IPS-20b (cell line): ENCODE data around the gene KCNA2.

Experiments used
- H3K27ac ChIP-seq: one replicate; pipeline ENCODE4 v1.5.1; 2013; ENCODE audit warnings: low read length
- H3K27me3 ChIP-seq: 2 replicates; pipeline ENCODE4 v1.6.1; 2013; ENCODE audit warnings: mild to moderate bottlenecking, low read length, inconsistent platforms; ENCODE audit not compliant: insufficient read depth
- H3K36me3 ChIP-seq: 2 replicates; pipeline ENCODE4 v1.6.1; 2013; ENCODE audit warnings: low read depth, mild to moderate bottlenecking, inconsistent platforms, low read length, moderate library complexity; ENCODE audit not compliant: insufficient read depth
- H3K4me1 ChIP-seq: 2 replicates; pipeline ENCODE4 v1.6.1; 2013; ENCODE audit warnings: mild to moderate bottlenecking, control low read depth, inconsistent platforms, low read length, moderate library complexity; ENCODE audit not compliant: insufficient read depth
- H3K4me3 ChIP-seq: 2 replicates; pipeline ENCODE4 v1.5.1; 2013; ENCODE audit warnings: mild to moderate bottlenecking, low read length, inconsistent platforms
- H3K9ac ChIP-seq: 2 replicates; pipeline ENCODE4 v1.6.1; 2013; ENCODE audit warnings: low read depth, mild to moderate bottlenecking, inconsistent platforms, low read length, moderate library complexity
- H3K9me3 ChIP-seq: 2 replicates; pipeline ENCODE4 v1.6.1; 2013; ENCODE audit warnings: mild to moderate bottlenecking, low read depth, low read length, inconsistent platforms; ENCODE audit not compliant: insufficient read depth

KCNA2 gene

DNA sequence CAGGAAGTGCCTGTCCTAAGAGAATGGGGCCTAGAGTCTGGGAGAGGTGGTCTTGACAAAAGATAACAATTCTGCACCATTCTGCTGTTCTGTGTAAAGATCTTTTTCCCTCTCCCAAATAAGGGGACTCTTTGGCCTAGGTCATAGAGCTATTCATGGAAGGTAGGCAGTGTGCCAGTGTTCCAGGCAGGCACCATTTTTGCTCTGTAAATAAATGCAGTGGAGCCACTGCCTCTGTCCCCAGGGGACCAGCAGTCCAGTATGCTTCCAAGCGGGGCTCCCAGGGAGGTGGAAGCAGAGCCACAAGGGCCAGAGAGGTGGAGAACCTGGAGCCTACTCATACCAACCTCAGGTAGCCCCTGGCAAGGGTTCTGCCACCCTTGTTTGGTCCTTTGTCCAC, 25.9 kb downstream of the KCNA2 start:
- Histone ChIP-seq H3K27ac (no peak overlapping the region), H3K4me1 (no peaks in the 10 kb centered on the region), H3K9ac (no peak overlapping the region), H3K9me3 (0 out of 2 replicates have a peak, but pooled peaks cover 3% of the 10 kb centered on the region), H3K27me3 (peaks cover 41% of the 10 kb centered on the region), H3K4me3 (no peak overlapping the region), H3K36me3 (no peaks in the 10 kb centered on the region)

DNA sequence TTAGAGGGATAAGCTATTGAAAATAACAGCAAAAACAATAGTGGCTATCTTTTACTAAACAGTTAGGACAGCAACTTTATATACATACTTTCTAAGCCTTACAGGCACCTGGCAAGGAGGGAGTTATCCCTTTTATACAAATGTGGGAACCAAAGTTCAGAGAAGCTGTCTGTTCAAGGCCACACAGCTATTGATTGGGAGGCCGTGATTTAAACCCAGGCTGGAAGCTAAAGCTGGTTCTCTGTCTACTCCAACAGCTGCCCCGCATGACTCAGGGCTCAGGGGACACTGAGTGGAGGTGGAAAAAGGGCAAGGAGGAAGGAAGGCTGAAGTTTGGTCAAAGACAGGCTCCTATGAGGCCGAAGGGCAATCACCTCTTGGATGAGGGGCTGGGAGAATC, 26.7 kb downstream of the KCNA2 start:
- H3K36me3 ChIP-seq = no peaks in the 10 kb centered on the region
- H3K9me3 ChIP-seq = 0 out of 2 replicates have a peak, but pooled peaks cover 3% of the 10 kb centered on the region
- no peak overlapping the region for H3K27ac ChIP-seq
- H3K4me3 ChIP-seq = no peak overlapping the region
- H3K4me1 ChIP-seq = no peaks in the 10 kb centered on the region
- peaks cover 49% of the 10 kb centered on the region for H3K27me3 ChIP-seq
- no peak overlapping the region for H3K9ac ChIP-seq

DNA sequence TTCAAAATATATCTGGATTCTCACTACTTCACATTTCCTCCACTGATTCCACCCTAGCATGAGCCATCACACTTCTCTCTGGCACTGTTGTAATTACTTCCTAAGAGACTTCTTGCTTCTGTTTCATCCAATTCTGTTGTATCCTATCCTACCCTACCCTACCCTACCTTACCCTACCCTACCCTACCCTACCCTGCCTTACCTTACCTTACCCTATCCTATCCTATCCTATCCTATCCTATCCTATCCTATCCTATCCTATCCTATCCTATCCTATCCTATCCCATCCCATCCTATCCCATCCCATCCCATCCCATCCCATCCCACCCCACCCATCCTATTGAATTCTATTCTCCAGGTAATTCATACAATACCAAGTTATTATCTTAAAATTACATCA, 29.7 kb downstream of the KCNA2 start:
- H3K4me3 ChIP-seq = no peak overlapping the region
- H3K27me3 ChIP-seq = peaks cover 78% of the 10 kb centered on the region
- H3K9ac ChIP-seq = no peak overlapping the region
- H3K27ac ChIP-seq = no peak overlapping the region
- 0 out of 2 replicates have a peak, but pooled peaks cover 3% of the 10 kb centered on the region for H3K9me3 ChIP-seq
- H3K4me1 ChIP-seq = no peaks in the 10 kb centered on the region
- no peaks in the 10 kb centered on the region for H3K36me3 ChIP-seq

DNA sequence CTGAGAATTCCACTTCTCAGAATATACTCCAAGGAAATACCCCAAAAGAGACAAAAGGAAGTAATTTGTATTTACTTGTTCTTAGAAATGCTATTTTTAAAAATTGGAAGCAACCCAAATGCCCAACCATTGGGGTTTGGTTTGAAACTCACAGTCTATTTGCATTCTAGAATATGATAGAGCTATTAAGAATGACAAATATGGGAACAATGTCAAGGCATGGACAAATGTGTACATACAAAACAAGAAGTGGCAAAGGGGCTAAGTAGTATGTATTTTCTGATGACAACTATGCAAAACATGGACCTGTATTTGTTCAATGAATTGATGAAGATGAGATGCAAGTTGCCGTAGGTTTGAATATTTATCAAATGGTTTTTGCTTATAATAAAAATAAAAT, 32.8 kb downstream of the KCNA2 start:
- H3K9me3 ChIP-seq = no peaks in the 10 kb centered on the region
- H3K27me3 ChIP-seq = peaks cover 64% of the 10 kb centered on the region
- H3K27ac ChIP-seq = no peak overlapping the region
- H3K4me1 ChIP-seq = no peaks in the 10 kb centered on the region
- H3K9ac ChIP-seq = no peak overlapping the region
- no peaks in the 10 kb centered on the region for H3K36me3 ChIP-seq
- no peak overlapping the region for H3K4me3 ChIP-seq

DNA sequence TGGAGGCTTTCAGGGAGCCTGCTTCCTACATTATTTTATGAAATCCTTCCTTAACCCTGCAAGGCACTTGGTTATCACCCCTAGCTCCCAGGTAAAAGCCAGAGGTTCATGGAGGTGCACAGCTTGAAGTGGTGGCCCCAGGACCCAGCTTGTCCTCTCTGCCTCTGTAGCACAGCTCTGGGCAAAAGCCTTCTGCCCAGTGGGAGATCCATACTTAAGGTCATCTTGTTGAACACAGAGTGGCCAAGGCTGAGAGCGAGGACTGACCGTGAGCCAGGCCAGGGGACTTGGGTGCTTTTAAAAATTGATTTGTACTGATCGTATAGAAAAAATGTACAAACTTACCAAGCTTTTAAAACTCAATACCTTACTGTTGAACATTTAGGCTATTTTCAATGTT, 33.4 kb downstream of the KCNA2 start:
- Histone ChIP-seq H3K27ac (no peak overlapping the region), H3K36me3 (no peaks in the 10 kb centered on the region), H3K27me3 (peaks cover 61% of the 10 kb centered on the region), H3K4me1 (no peaks in the 10 kb centered on the region), H3K9me3 (no peaks in the 10 kb centered on the region), H3K9ac (no peak overlapping the region), H3K4me3 (no peak overlapping the region)

DNA sequence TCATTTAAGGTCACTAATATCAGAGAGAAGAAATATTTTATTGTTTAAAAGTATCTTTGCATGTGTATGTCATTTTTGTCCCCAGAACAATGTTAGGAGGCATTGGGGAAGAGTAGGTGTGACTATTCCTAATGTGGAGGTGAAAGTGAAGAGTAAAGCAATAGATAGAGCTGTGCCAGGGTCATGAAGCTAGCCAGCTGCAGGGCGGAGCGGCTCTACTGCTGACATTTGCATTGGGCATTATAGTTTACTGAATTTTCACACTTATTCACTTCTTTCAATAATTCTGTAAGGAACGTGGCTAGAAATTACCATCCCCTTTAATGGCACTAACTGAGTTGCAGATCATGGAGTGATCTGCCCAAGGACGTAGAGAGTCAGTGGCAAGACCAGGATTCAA, 35.3 kb downstream of the KCNA2 start:
- H3K27ac ChIP-seq = no peak overlapping the region
- no peak overlapping the region for H3K4me3 ChIP-seq
- no peaks in the 10 kb centered on the region for H3K9me3 ChIP-seq
- H3K9ac ChIP-seq = no peak overlapping the region
- H3K4me1 ChIP-seq = no peaks in the 10 kb centered on the region
- H3K27me3 ChIP-seq = peaks cover 48% of the 10 kb centered on the region
- no peaks in the 10 kb centered on the region for H3K36me3 ChIP-seq

DNA sequence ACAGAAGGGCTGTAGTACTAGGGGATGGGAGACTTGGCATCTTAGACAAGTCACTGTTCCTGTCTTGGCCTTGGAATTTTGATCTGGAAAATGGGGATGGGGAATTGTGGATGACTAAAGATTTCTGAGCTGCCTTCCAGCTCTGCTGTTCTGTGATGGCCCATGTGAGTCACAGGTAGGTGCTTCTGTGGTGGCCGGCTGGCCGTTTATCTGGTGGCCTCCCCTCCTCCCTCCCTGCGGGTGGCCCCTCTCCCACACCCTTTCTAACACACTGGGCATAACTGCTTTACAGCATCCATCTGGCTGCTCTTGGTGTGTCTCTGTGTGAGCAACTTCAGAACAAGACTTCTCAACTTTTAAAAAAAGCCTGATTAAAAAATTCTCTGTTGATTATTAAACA, 35.9 kb downstream of the KCNA2 start:
- Histone ChIP-seq H3K4me3 (no peak overlapping the region), H3K36me3 (no peaks in the 10 kb centered on the region), H3K27ac (no peak overlapping the region), H3K9me3 (no peaks in the 10 kb centered on the region), H3K9ac (no peak overlapping the region), H3K4me1 (no peaks in the 10 kb centered on the region), H3K27me3 (peaks cover 42% of the 10 kb centered on the region)

DNA sequence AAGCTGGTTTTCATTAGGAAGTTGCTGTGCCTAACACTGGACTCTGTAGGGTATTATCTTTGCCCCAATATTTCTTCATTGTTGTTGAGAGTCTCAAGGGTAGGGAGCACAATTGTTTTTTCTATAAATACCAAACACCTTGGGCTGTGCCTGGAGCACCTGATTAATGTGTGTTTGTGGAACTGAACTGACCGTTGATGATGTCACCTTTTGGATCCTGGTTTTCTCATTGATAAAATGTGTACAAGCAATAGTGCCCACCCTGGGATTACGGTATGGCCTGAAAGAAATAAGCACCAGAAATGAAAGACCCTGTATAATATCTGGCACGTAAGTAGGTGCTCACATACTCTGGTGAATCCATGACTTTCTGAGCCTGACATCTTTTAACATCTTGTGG, 39.3 kb downstream of the KCNA2 start:
- H3K27ac ChIP-seq = no peak overlapping the region
- H3K9ac ChIP-seq = no peak overlapping the region
- no peaks in the 10 kb centered on the region for H3K9me3 ChIP-seq
- H3K36me3 ChIP-seq = no peaks in the 10 kb centered on the region
- H3K4me1 ChIP-seq = no peaks in the 10 kb centered on the region
- H3K4me3 ChIP-seq = no peak overlapping the region
- H3K27me3 ChIP-seq = peaks cover 8% of the 10 kb centered on the region

DNA sequence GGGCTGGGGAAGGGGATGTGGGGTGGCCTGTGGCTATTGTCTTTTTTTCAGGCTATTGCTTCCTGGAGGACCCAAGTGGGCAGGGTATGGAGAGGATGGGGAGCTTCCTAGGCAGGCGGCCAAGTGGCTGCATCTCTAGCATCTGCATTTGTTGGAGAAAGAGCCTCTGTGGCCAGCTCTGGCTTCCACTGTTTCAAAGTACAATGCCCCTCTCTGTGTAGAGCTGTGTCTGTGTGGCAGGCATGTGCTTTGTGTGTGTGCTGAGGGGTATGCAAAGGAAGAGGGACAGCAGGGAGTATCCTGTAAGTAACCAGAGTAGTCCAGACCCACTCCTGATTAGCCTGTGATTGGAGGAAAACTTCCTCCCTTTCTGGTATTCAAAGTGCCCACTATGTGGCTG, 40.6 kb downstream of the KCNA2 start:
- no peak overlapping the region for H3K27ac ChIP-seq
- no peak overlapping the region for H3K9ac ChIP-seq
- H3K27me3 ChIP-seq = peaks cover 5% of the 10 kb centered on the region
- H3K36me3 ChIP-seq = no peaks in the 10 kb centered on the region
- no peaks in the 10 kb centered on the region for H3K4me1 ChIP-seq
- H3K9me3 ChIP-seq = no peaks in the 10 kb centered on the region
- H3K4me3 ChIP-seq = no peak overlapping the region

DNA sequence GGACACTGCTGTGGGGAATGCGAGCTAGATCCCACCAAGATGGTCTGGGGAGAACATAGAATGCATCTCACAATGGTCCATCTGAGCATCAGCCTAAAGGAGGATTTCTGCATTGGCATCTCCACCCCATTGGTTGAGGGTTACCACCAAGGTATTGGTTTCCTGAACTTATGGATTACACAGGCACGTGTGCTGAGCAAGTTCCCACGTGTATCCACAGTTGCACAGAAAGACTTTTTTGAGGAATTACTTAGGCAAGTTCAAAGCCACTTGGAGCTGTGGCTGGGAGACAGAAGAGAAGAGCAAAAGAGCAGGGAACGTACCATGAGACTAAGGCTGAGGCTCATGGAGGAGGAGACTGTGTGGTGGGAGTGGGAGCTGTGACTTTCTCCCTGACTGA, 43.1 kb downstream of the KCNA2 start:
- Histone ChIP-seq H3K4me3 (no peak overlapping the region), H3K36me3 (no peaks in the 10 kb centered on the region), H3K27ac (no peak overlapping the region), H3K9ac (no peak overlapping the region), H3K9me3 (no peaks in the 10 kb centered on the region), H3K27me3 (peaks cover 15% of the 10 kb centered on the region), H3K4me1 (no peaks in the 10 kb centered on the region)

DNA sequence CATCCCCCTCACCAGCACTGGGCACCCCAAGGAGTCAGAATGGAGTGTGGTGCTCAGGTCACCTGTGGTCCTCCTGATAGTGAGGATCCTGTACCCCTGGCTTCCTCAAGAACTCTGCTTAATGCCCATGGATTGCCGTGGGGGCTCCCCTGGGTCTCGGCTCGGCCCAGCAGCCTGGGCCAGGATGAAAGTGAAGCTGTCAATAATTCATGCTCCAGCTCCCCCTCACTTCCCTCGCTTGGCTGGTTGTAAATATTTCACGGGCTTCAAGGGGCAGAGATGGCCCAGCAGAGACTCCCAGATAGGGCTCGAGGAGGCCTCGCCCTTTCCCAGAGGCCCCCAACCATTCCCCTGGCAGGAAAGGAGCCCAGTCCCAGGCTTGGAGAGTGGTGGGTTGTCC, 44.6 kb downstream of the KCNA2 start:
- H3K9me3 ChIP-seq = no peaks in the 10 kb centered on the region
- no peaks in the 10 kb centered on the region for H3K4me1 ChIP-seq
- H3K4me3 ChIP-seq = no peak overlapping the region
- H3K27ac ChIP-seq = no peak overlapping the region
- H3K36me3 ChIP-seq = no peaks in the 10 kb centered on the region
- H3K27me3 ChIP-seq = peaks cover 25% of the 10 kb centered on the region
- H3K9ac ChIP-seq = no peak overlapping the region

DNA sequence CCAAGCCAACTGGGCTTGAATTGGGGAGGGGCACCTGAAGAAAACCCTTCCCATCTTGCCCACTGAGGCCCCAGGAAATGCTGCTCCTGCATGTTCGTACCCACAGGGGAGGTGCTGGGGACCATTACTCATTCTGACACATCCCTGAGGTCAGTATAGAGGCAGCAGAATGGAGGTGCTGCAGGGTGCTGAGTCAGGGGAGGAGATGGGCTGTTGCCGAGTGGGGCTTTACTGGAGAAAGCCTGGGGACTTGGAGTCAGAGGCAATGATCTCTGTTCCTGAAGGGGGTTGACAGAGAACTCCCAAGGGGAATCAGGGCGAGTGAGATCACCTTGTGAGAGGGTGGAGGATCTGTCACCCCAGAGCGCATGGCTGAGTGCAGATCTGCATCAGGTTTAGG, 47.0 kb downstream of the KCNA2 start:
- no peaks in the 10 kb centered on the region for H3K9me3 ChIP-seq
- H3K4me3 ChIP-seq = no peak overlapping the region
- no peaks in the 10 kb centered on the region for H3K36me3 ChIP-seq
- peaks cover 49% of the 10 kb centered on the region for H3K27me3 ChIP-seq
- H3K4me1 ChIP-seq = no peaks in the 10 kb centered on the region
- no peak overlapping the region for H3K27ac ChIP-seq
- H3K9ac ChIP-seq = no peak overlapping the region

DNA sequence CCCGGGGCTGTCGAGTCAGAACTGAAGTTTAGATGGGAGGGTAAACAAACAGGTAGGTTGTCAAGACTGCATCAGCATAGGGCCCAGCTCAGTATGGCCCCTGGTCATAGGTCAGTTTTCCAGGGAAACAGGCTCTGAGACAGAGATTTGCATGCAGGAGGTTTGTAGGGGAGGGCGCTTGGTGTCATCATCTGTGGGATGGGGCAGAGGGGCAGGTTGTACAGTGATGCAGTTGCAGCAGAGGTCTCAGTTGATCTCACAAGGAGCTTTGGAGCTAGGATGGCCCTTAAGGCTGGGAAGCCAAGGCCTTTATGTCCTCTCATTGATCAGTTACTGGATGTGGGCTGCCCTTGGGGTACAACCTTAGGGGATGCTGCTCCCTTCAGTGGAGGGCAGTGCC, 48.7 kb downstream of the KCNA2 start:
- H3K4me3 ChIP-seq = no peak overlapping the region
- no peaks in the 10 kb centered on the region for H3K9me3 ChIP-seq
- H3K27ac ChIP-seq = no peak overlapping the region
- peaks cover 64% of the 10 kb centered on the region for H3K27me3 ChIP-seq
- no peak overlapping the region for H3K9ac ChIP-seq
- no peaks in the 10 kb centered on the region for H3K36me3 ChIP-seq
- H3K4me1 ChIP-seq = no peaks in the 10 kb centered on the region
